Dendritic cell treated with granulocyte-macrophage colony-stimulating factor and Interleukin-4, amounts not matched to agents 40 ng/mL and 50 ng/mL, for 4 days (primary cell): ENCODE results near the gene CCDC167.
A peak's percentile ranks its signal among the peaks of the same experiment; 100 is the strongest.
"Not testable (repeated sequence)": the region's sequence is repeated elsewhere in the genome, so short reads cannot be mapped to it uniquely, and the experiment has no call there.

ENCODE experiments used
- H3K27ac Mint-ChIP-seq: one replicate; pipeline ENCODE4 v1.8.0; 2022; ENCODE audit warnings: mild to moderate bottlenecking, mixed read lengths
- H3K27me3 Mint-ChIP-seq: one replicate; pipeline ENCODE4 v1.8.0; 2022; ENCODE audit warnings: mild to moderate bottlenecking, mixed read lengths
- H3K36me3 Mint-ChIP-seq: one replicate; pipeline ENCODE4 v1.8.0; 2022; ENCODE audit warnings: low read depth, mixed read lengths
- H3K4me1 Mint-ChIP-seq: one replicate; pipeline ENCODE4 v1.8.0; 2022; ENCODE audit warnings: low read depth, mixed read lengths
- H3K4me3 Mint-ChIP-seq: one replicate; pipeline ENCODE4 v1.8.0; 2022; ENCODE audit warnings: mild to moderate bottlenecking, moderate library complexity, mixed read lengths
- H3K9me3 Mint-ChIP-seq: one replicate; pipeline ENCODE4 v1.8.0; 2022; ENCODE audit warnings: mixed read lengths
- intact Hi-C: fragments of 100-400 bp; cut with micrococcal nuclease; formaldehyde crosslinking; loops from one replicate; pipeline ENCODE4 v1.15.0; 2022

CCDC167 gene

GRCh38 chr6:37473364-37474095 lies 26.2 kb downstream of the CCDC167 start:
- Mint-ChIP-seq H3K27me3 (no peaks in the 10 kb centered on the region), H3K4me3 (no peak overlapping the region), H3K27ac (no peak overlapping the region), H3K4me1 (no peaks in the 10 kb centered on the region), H3K36me3 (peaks cover 96% of the 10 kb centered on the region), H3K9me3 (no peaks in the 10 kb centered on the region)
- intact Hi-C loops: no loop called here

DNA sequence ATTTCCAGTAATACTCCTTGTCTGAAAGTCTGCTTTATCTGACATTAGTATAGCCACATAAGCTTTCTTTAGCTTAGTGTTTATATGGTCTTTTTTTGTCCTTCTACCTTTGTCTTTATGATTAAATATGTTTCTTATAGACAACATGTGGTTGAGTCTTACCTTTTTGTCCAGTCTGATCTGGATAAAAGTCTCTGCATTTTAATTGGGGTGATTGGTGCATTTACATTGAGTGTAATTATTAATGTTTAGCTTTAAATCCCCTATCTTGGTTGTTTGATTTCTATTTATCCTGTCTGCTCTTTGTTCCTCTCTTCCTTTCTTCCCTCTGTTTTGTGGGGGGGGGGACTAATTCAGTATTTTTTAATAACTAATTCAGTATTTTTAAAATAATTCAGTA lies 32.0 kb downstream of the CCDC167 start:
- Mint-ChIP-seq H3K27ac (no peak overlapping the region), H3K36me3 (peaks cover 93% of the 10 kb centered on the region), H3K4me1 (no peaks in the 10 kb centered on the region), H3K9me3 (peaks cover 8% of the 10 kb centered on the region), H3K4me3 (no peak overlapping the region), H3K27me3 (no peaks in the 10 kb centered on the region)
- intact Hi-C loops: no loop called here

- Mint-ChIP-seq H3K27ac (no peak overlapping the region), H3K4me3 (no peak overlapping the region), H3K9me3 (peaks cover 8% of the 10 kb centered on the region), H3K4me1 (no peaks in the 10 kb centered on the region), H3K36me3 (peaks cover 96% of the 10 kb centered on the region), H3K27me3 (no peaks in the 10 kb centered on the region)
- intact Hi-C loops: no loop called here
These were observed 36.6 kb downstream of the CCDC167 start for GRCh38 chr6:37463110-37463509.

GRCh38 chr6:37460805-37461204 lies 38.9 kb downstream of the CCDC167 start:
- no peak overlapping the region for H3K27ac Mint-ChIP-seq
- no peaks in the 10 kb centered on the region for H3K27me3 Mint-ChIP-seq
- intact Hi-C loops: no loop called here
- no peaks in the 10 kb centered on the region for H3K9me3 Mint-ChIP-seq
- no peak overlapping the region for H3K4me3 Mint-ChIP-seq
- peaks cover 96% of the 10 kb centered on the region for H3K36me3 Mint-ChIP-seq
- peaks cover 7% of the 10 kb centered on the region for H3K4me1 Mint-ChIP-seq

DNA sequence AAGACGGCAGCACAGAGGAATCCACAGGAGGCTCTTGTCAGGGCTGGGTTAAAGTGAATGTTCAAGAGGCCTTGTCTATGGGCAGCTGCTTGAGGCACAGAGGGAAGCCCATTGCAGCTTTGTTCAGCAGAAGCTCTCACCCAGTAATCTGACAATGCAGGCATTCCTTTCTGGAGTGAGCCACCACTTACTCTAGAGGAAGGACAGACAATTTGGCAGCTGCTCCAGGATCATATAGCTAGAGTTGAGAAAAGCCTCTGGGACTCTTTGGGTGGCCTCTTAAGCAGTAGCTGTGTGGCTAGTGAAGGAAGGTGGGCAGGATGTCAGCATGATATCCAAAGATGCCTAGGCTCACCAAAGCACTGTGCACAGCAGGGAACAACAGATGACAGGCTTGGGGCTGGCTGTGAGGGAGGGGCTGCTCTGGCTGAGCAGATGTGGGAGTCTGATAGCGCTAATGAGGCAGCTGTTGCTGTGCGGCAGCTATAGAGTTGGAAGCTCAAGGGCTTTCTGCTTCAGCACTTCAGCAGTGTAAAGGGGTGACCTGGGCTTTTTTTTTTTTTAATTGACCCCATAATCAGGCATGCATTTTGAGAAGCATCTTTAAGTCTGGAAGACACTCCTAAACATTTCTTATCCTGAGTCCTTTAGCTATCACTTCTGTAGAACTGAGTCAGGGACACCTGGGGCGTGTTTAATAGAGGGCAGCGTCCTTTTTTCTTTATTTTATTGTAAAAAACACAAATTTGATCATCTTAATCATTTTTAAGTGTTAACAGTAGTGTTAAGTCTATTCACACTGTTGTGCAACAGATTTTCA lies 39.5 kb downstream of the CCDC167 start:
- Mint-ChIP-seq H3K4me1 (peaks cover 7% of the 10 kb centered on the region), H3K9me3 (no peaks in the 10 kb centered on the region), H3K27ac (no peak overlapping the region), H3K36me3 (peaks cover 96% of the 10 kb centered on the region), H3K4me3 (no peak overlapping the region), H3K27me3 (no peaks in the 10 kb centered on the region)
- intact Hi-C loops: no loop called here

DNA sequence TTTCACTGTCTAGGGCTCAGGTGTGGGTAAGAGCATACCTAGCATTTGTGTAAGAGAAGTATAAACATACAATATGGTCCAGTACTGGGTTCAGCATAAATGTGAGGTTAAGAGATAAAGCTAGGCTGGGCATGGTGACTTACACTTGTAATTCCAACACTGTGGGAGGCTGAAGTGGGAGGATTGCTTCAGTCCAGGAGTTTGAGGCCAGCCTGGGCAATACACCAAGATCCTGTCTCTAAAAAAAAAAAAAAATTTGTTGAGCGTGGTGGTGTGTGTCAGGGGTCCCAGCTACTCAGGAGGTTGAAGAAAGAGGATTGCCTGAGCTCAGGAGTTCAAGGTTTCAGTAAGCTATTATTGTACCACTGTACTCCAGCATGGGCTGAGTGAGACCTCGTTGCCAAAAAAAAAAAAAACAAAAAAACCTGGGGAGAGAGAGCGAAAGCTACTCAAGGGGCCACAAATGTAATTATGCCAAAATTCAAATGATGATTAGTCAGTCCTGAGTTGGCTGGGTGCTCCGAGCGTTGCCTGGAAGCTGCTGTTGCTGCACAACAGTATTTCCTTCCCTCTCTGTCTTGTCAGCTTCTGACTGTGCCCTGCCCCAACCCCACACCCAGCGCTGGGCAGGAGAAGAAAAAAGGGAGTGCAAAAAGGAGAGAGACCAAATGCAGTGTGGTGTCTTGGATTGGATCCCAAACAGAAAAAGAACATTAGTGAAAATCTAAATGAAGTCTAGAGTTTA lies 42.7 kb downstream of the CCDC167 start:
- Mint-ChIP-seq H3K4me1 (peaks cover 7% of the 10 kb centered on the region), H3K27me3 (no peaks in the 10 kb centered on the region), H3K27ac (no peak overlapping the region), H3K9me3 (no peaks in the 10 kb centered on the region), H3K36me3 (peaks cover 98% of the 10 kb centered on the region), H3K4me3 (no peak overlapping the region)
- intact Hi-C loops: no loop called here

DNA sequence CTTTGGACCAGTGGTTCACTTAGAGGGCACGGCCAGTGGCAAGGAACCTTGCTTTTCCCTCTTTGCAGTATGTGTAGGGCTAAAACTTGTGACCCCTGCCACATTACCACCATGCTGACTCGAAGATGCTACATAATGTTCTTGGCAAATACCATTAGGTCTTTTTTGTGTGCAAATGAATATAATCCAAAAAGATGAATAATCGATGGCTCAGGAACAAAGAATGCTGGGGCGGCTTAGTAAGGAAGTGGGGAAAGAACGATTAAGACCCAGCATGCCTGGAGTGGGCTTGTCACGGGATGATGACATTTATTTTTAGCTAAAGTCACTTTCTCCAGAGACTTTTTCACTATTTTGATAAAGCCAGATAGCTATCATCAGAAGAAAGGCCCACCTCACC lies 43.6 kb downstream of the CCDC167 start:
- no peak overlapping the region for H3K4me3 Mint-ChIP-seq
- no peaks in the 10 kb centered on the region for H3K27me3 Mint-ChIP-seq
- H3K27ac Mint-ChIP-seq: no peak overlapping the region
- peaks cover 7% of the 10 kb centered on the region for H3K4me1 Mint-ChIP-seq
- H3K36me3 Mint-ChIP-seq: peaks cover 98% of the 10 kb centered on the region
- intact Hi-C loops: no loop called here
- H3K9me3 Mint-ChIP-seq: no peaks in the 10 kb centered on the region

- no peak overlapping the region for H3K4me3 Mint-ChIP-seq
- no peaks in the 10 kb centered on the region for H3K27me3 Mint-ChIP-seq
- intact Hi-C loops: no loop called here
- H3K4me1 Mint-ChIP-seq: peaks cover 7% of the 10 kb centered on the region
- H3K36me3 Mint-ChIP-seq: peaks cover 93% of the 10 kb centered on the region
- no peak overlapping the region for H3K27ac Mint-ChIP-seq
- H3K9me3 Mint-ChIP-seq: no peaks in the 10 kb centered on the region
These were observed 45.1 kb downstream of the CCDC167 start for GRCh38 chr6:37454420-37455140.

DNA sequence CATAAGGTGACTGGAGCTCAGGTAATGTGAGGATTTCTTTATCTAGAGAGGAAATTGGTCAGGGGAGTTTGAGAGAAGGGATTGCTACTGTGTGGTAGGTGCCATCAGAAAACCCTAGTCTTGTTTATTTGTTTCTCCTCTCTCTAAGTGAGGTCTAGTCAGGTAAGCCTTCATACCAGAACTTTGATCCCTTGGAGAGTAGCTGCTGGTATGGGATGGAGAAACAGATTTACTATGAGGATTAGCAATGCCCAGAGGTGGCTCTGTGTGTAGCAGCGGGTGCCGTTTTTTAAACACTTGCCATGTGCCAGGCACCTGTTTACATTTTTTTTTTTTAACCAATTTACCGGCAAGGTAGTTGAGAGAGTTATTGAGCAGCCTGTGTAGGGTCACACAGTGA lies 47.2 kb downstream of the CCDC167 start:
- Mint-ChIP-seq H3K9me3 (no peaks in the 10 kb centered on the region), H3K27ac (no peak overlapping the region), H3K36me3 (peaks cover 90% of the 10 kb centered on the region), H3K4me1 (peaks cover 7% of the 10 kb centered on the region), H3K4me3 (no peak overlapping the region), H3K27me3 (no peaks in the 10 kb centered on the region)
- intact Hi-C loops: no loop called here

DNA sequence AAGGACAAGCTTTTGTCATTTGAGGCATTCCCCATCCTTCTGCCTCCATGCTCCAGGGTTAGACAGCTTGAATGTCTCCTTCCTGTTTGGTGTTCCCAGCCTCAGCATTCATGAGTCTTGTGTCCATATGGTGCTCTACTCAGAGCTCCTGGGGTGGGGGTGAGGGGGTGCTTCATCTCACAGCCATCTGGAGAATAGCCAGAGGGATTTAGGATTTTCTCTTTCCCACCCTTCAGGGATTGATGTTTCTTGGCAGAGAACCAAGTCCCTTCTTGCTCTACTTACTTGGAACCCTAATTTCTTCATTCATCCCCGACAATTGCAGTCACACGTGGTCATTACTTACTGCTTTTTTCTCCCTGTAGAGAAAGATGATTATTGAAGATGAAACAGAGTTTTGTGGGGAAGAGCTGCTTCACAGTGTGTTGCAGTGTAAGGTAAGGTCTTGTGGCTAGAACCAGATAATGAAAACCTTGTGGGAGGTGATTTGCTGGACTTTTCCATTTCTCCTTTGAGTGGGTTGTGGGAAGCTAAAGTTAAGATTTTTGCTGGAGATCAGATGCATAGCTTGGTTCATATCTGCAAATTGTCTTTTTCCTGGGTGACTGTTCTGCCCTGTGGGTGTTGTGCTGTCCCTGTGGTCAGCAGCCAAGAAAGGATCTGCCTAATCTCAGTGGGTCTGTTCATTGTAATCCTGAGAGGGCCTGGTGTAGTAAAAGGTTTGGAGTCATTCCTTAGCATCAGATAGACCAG lies 48.1 kb downstream of the CCDC167 start:
- intact Hi-C loops: no loop called here
- no peaks in the 10 kb centered on the region for H3K4me1 Mint-ChIP-seq
- no peaks in the 10 kb centered on the region for H3K9me3 Mint-ChIP-seq
- peaks cover 90% of the 10 kb centered on the region for H3K36me3 Mint-ChIP-seq
- no peak overlapping the region for H3K27ac Mint-ChIP-seq
- no peaks in the 10 kb centered on the region for H3K27me3 Mint-ChIP-seq
- H3K4me3 Mint-ChIP-seq: no peak overlapping the region

GRCh38 chr6:37449984-37450383 lies 49.7 kb downstream of the CCDC167 start:
- H3K36me3 Mint-ChIP-seq: peaks cover 90% of the 10 kb centered on the region
- no peak overlapping the region for H3K4me3 Mint-ChIP-seq
- intact Hi-C loops: no loop called here
- no peaks in the 10 kb centered on the region for H3K27me3 Mint-ChIP-seq
- no peaks in the 10 kb centered on the region for H3K9me3 Mint-ChIP-seq
- H3K4me1 Mint-ChIP-seq: no peaks in the 10 kb centered on the region
- H3K27ac Mint-ChIP-seq: no peak overlapping the region

- H3K4me1 Mint-ChIP-seq, H3K27me3 Mint-ChIP-seq, H3K9me3 Mint-ChIP-seq, intact Hi-C loops: not testable (repeated sequence)
- Mint-ChIP-seq H3K36me3 (peaks cover 58% of the 10 kb centered on the region), H3K4me3 (peak overlapping the region; percentile 20), H3K27ac (peak overlapping the region; percentile 59)
These were observed 56.5 kb downstream of the CCDC167 start for GRCh38 chr6:37443216-37443542.
